Measurements from ENCODE around the gene HLF. TPM values are rescaled to one million over a fixed set of nuclear protein-coding genes. Genes with fewer than 3 reads are reported as not detected.

Gene HLF
- total RNA-seq, 1 experiment from 2014 or later = 1.5 TPM

Other genes starting within 250 kb of the HLF start
- 39.5 and 43.0 TPM in 2 replicates for gene MMD, start 156.9 kb downstream of the HLF start, total RNA-seq (2014; rRNA removed; shearing (Covaris generic))
- not detected in 2 replicates for gene SMIM36, start 246.5 kb downstream of the HLF start, total RNA-seq (2014; rRNA removed; shearing (Covaris generic))

Measured in SJCRH30 (cell line).